Measurements from ENCODE around the gene TMEM81.

DNA sequence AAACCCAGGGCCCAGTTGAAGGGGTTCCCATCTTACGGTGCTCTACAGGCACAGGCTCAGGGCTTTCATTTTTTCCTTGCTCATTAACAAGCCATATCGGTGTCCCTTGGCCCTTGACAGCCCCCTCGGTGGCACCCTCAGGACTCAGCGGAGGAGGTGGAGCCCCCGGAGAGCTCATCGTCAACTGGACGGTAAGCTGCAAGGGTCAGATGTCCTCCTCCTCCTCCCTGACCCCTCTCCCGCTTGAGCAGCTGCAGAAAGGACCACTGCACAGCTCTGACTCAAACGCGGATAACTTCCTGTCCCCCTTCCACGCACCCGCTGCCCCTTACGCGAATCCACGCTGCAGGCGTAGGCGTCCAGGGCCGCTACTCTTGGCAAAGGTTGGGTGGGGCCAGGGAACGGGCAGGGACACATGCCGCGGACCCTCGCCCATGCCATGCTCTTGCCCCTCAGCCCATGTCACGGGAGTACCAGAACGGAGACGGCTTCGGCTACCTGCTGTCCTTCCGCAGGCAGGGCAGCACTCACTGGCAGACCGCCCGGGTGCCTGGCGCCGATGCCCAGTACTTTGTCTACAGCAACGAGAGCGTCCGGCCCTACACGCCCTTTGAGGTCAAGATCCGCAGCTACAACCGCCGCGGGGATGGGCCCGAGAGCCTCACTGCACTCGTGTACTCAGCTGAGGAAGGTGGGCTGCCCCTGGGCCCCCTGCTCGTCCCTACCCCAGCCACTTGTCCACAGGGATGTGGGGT is 14.7 kb downstream of the TMEM81 start:
- TF ChIP-seq EP300 (IDR thresholded peaks at IDR 0.05; ENCODE audit: borderline replicate concordance) (no peak), RAD21 (IDR thresholded peaks at IDR 0.05; ENCODE audit: low read depth) (no peak), NFIC (IDR thresholded peaks at IDR 0.05) (no peak), FOXM1 (IDR thresholded peaks at IDR 0.05; ENCODE audit: borderline replicate concordance, low read depth) (no peak), CEBPB (IDR thresholded peaks at IDR 0.05) (no peak), CREB1 (IDR thresholded peaks at IDR 0.05; ENCODE audit: low read depth) (no peak), TEAD4 (IDR thresholded peaks at IDR 0.05) (no peak), TAF1 (IDR thresholded peaks at IDR 0.05; ENCODE audit: low read depth) (no peak), YY1 (IDR thresholded peaks at IDR 0.05; ENCODE audit: low read depth) (no peak)
- TF ChIP-seq, protein P1, sequence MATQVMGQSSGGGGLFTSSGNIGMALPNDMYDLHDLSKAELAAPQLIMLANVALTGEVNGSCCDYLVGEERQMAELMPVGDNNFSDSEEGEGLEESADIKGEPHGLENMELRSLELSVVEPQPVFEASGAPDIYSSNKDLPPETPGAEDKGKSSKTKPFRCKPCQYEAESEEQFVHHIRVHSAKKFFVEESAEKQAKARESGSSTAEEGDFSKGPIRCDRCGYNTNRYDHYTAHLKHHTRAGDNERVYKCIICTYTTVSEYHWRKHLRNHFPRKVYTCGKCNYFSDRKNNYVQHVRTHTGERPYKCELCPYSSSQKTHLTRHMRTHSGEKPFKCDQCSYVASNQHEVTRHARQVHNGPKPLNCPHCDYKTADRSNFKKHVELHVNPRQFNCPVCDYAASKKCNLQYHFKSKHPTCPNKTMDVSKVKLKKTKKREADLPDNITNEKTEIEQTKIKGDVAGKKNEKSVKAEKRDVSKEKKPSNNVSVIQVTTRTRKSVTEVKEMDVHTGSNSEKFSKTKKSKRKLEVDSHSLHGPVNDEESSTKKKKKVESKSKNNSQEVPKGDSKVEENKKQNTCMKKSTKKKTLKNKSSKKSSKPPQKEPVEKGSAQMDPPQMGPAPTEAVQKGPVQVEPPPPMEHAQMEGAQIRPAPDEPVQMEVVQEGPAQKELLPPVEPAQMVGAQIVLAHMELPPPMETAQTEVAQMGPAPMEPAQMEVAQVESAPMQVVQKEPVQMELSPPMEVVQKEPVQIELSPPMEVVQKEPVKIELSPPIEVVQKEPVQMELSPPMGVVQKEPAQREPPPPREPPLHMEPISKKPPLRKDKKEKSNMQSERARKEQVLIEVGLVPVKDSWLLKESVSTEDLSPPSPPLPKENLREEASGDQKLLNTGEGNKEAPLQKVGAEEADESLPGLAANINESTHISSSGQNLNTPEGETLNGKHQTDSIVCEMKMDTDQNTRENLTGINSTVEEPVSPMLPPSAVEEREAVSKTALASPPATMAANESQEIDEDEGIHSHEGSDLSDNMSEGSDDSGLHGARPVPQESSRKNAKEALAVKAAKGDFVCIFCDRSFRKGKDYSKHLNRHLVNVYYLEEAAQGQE (IDR thresholded peaks at IDR 0.05; ENCODE audit: low read depth), result no peak
- TF ChIP-seq, protein P2, sequence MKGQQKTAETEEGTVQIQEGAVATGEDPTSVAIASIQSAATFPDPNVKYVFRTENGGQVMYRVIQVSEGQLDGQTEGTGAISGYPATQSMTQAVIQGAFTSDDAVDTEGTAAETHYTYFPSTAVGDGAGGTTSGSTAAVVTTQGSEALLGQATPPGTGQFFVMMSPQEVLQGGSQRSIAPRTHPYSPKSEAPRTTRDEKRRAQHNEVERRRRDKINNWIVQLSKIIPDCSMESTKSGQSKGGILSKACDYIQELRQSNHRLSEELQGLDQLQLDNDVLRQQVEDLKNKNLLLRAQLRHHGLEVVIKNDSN (IDR thresholded peaks at IDR 0.05), result no peak
